ENCODE measurements around the gene EIF1AD. TPM values are rescaled to one million over a fixed set of nuclear protein-coding genes. Genes with fewer than 3 reads are reported as not detected.

The EIF1AD gene
- total RNA-seq, 3 donors from 2014 or later = 31.0 to 33.1 (median 31.0) TPM

DNA sequence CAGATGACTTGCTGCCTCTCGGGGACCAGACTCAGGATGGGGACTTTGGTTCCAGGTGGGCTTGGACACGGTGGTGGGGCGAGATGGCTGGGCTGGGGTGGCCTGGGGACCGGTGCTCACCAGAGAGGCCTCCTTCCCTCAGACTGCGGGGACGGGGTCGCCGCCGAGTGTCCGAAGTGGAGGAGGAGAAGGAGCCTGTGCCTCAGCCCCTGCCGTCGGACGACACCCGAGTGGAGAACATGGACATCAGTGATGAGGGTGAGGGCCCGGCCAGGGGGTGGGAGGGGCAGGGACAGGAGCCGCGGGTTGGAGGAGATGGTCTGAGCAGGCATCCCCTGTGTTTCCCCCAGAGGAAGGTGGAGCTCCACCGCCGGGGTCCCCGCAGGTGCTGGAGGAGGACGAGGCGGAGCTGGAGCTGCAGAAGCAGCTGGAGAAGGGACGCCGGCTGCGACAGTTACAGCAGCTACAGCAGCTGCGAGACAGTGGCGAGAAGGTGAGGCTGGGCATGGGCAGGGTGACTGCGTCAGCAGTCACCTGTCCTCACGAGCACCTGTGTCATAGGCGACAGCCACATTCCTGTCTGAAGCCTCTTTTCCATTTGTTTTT is 34.5 kb downstream of the EIF1AD start:
- DNase-seq (ENCODE audit: low spot score in 2 of 2) = no peak
- Histone ChIP-seq H3K4me1 (peaks cover 13 to 15% of the 10 kb centered on the region in 2 donors), H3K4me3 (no peak overlapping the region), H3K27me3 (no peaks in the 10 kb centered on the region), H3K27ac (no peak overlapping the region), H3K36me3 (peaks cover 15% of the 10 kb centered on the region), H3K9me3 (no peaks in the 10 kb centered on the region)
- intact Hi-C loops (cut with DNase I; ENCODE audit: low total_unique reads) = loop anchor here (10.0 kb wide), 1 partner anchor 83 kb away; the partner anchor contains the start of gene FIBP
- TF ChIP-seq POLR2A (IDR thresholded peaks at IDR 0.05) (no peak), POLR2AphosphoS5 (IDR thresholded peaks at IDR 0.05) (no peak), CTCF (IDR thresholded peaks at IDR 0.05) (no peak)

GRCh38 chr11:65965986-65966762 is 35.8 kb downstream of the EIF1AD start:
- Histone ChIP-seq H3K9me3 (no peaks in the 10 kb centered on the region), H3K27ac (no peak overlapping the region), H3K36me3 (peaks cover 15% of the 10 kb centered on the region), H3K27me3 (no peaks in the 10 kb centered on the region), H3K4me1 (peaks cover 15 to 16% of the 10 kb centered on the region in 2 donors), H3K4me3 (no peak overlapping the region)
- intact Hi-C loops (cut with DNase I; ENCODE audit: low total_unique reads) = loop anchor here (10.0 kb wide), 1 partner anchor 81 kb away; the partner anchor contains the start of gene FIBP
- DNase-seq (ENCODE audit: low spot score in 2 of 2) = no peak
- TF ChIP-seq POLR2AphosphoS5 (IDR thresholded peaks at IDR 0.05) (no peak), CTCF (IDR thresholded peaks at IDR 0.05) (no peak), POLR2A (IDR thresholded peaks at IDR 0.05) (no peak)

DNA sequence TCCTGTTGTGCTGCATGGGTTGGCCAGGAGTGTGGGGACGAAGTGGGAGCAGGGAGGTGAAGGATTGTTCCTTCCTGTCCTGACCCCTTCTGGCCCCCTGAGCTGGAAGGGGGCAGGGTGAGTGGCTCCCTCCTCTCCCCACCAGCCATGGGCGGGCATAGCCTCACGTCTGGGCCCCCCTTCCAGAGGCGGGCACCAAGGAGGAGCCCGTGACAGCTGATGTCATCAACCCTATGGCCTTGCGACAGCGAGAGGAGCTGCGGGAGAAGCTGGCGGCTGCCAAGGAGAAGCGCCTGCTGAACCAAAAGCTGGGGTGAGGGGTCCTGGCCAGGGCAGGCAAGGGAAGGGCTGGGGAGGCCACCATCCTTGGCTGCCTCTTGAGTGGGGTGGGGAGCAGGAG is 37.1 kb downstream of the EIF1AD start:
- Histone ChIP-seq H3K36me3 (peaks cover 15% of the 10 kb centered on the region), H3K9me3 (no peaks in the 10 kb centered on the region), H3K27ac (no peak overlapping the region), H3K4me3 (no peak overlapping the region), H3K4me1 (peaks cover 15 to 16% of the 10 kb centered on the region in 2 donors), H3K27me3 (no peaks in the 10 kb centered on the region)
- no peak for TF ChIP-seq POLR2AphosphoS5 (IDR thresholded peaks at IDR 0.05)
- TF ChIP-seq POLR2A (IDR thresholded peaks at IDR 0.05) = no peak
- TF ChIP-seq CTCF (IDR thresholded peaks at IDR 0.05) = no peak
- no peak for DNase-seq (ENCODE audit: low spot score in 2 of 2)
- intact Hi-C loops (cut with DNase I; ENCODE audit: low total_unique reads) = loop anchor here (10.0 kb wide), 1 partner anchor 80 kb away; the partner anchor contains the start of gene FIBP

GRCh38 chr11:65962141-65962564 is 39.8 kb downstream of the EIF1AD start:
- Histone ChIP-seq H3K9me3 (no peaks in the 10 kb centered on the region), H3K27ac (peak overlapping the region; percentile 91), H3K4me3 (peak overlapping the region; percentile 90 to 100 (median 99)), H3K27me3 (no peaks in the 10 kb centered on the region), H3K4me1 (peaks cover 15 to 16% of the 10 kb centered on the region in 2 donors), H3K36me3 (peaks cover 13% of the 10 kb centered on the region)
- TF ChIP-seq POLR2A (IDR thresholded peaks at IDR 0.05) (no peak), CTCF (IDR thresholded peaks at IDR 0.05) (no peak), POLR2AphosphoS5 (IDR thresholded peaks at IDR 0.05) (no peak)
- intact Hi-C loops (cut with DNase I; ENCODE audit: low total_unique reads) = loop anchor here (10.0 kb wide), 1 partner anchor 77 kb away; the partner anchor contains the start of gene FIBP
- no peak for DNase-seq (ENCODE audit: low spot score in 2 of 2)

Measured in breast epithelium (tissue), 4 donors.